Measurements from ENCODE around the gene GPC5.

GPC5 gene

DNA sequence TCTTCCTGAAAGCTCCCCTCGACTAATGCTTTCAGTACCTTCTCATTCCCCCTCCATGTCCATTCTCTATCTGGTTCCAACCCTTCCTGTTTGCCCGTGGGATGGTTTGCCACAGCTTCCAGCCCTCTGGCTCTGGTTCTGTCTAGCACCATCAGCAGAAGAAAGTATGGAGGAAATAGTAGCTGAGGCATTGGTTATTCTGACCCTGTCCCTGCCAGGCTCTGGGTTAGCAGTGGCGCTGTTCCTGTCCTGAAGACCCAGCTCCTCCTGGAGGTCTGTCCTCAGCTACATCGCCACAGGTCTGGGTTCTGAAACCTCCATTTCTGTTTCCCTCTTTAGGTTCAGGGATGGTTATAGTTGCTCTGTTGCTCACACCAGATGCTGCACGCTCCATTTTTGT is 1223.6 kb downstream of the GPC5 start:
- no peak for TF ChIP-seq TAF1 (IDR thresholded peaks at IDR 0.05; ENCODE audit: low read depth)
- TF ChIP-seq FOXM1 (IDR thresholded peaks at IDR 0.05; ENCODE audit: borderline replicate concordance, low read depth), result no peak
- no peak for TF ChIP-seq YY1 (IDR thresholded peaks at IDR 0.05; ENCODE audit: low read depth)
- TF ChIP-seq CEBPB (IDR thresholded peaks at IDR 0.05), result no peak
- TF ChIP-seq TCF12 (IDR thresholded peaks at IDR 0.05; ENCODE audit: low read depth), result no peak
- no peak for TF ChIP-seq CREB1 (IDR thresholded peaks at IDR 0.05; ENCODE audit: low read depth)
- TF ChIP-seq, protein P1, sequence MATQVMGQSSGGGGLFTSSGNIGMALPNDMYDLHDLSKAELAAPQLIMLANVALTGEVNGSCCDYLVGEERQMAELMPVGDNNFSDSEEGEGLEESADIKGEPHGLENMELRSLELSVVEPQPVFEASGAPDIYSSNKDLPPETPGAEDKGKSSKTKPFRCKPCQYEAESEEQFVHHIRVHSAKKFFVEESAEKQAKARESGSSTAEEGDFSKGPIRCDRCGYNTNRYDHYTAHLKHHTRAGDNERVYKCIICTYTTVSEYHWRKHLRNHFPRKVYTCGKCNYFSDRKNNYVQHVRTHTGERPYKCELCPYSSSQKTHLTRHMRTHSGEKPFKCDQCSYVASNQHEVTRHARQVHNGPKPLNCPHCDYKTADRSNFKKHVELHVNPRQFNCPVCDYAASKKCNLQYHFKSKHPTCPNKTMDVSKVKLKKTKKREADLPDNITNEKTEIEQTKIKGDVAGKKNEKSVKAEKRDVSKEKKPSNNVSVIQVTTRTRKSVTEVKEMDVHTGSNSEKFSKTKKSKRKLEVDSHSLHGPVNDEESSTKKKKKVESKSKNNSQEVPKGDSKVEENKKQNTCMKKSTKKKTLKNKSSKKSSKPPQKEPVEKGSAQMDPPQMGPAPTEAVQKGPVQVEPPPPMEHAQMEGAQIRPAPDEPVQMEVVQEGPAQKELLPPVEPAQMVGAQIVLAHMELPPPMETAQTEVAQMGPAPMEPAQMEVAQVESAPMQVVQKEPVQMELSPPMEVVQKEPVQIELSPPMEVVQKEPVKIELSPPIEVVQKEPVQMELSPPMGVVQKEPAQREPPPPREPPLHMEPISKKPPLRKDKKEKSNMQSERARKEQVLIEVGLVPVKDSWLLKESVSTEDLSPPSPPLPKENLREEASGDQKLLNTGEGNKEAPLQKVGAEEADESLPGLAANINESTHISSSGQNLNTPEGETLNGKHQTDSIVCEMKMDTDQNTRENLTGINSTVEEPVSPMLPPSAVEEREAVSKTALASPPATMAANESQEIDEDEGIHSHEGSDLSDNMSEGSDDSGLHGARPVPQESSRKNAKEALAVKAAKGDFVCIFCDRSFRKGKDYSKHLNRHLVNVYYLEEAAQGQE (IDR thresholded peaks at IDR 0.05; ENCODE audit: low read depth), result no peak
- TF ChIP-seq ZBTB7A (IDR thresholded peaks at IDR 0.05; ENCODE audit: low read depth), result no peak
- TF ChIP-seq RAD21 (IDR thresholded peaks at IDR 0.05; ENCODE audit: low read depth), result no peak

DNA sequence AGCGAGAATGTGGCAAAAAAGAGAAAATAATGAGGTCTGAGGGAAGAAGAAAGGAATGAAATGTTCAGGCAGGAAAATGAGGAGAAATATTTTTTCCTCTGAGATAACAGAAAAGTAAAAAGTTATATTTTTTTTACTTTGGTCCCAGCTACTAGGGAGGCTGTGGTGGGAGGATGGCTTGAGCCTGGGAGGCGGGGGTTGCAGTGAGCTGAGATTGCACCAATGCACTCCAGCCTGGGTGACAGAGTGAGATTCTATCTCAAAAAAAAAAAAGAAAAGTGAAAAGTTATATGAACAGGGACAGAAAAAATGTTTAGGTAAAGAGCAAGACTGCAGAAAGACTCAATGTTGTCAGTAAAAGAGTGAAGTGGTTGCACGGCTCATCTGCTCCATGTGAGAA is 1224.5 kb downstream of the GPC5 start:
- TF ChIP-seq CREB1 (IDR thresholded peaks at IDR 0.05; ENCODE audit: low read depth), result no peak
- no peak for TF ChIP-seq YY1 (IDR thresholded peaks at IDR 0.05; ENCODE audit: low read depth)
- TF ChIP-seq NFIC (IDR thresholded peaks at IDR 0.05), result no peak

DNA sequence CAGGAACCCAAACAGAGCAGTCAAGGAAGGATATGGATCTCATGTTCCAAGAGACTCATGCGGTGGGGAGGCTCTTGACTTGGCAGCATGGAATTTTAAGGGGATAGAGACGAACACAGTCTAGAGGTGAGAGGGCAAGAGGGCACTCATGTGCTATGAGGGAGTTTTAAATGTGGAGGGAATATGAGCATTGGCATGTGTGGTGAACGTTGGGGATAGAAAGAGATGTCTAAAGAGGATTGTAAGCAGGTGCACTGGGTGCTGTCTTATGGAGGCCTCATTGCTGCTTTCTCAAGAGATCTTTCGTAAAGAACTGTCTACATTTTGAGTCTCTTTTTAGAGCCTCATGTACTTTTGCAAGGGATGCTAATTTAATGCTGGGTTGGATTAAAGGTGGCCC is 1227.9 kb downstream of the GPC5 start:
- TF ChIP-seq, protein P2, sequence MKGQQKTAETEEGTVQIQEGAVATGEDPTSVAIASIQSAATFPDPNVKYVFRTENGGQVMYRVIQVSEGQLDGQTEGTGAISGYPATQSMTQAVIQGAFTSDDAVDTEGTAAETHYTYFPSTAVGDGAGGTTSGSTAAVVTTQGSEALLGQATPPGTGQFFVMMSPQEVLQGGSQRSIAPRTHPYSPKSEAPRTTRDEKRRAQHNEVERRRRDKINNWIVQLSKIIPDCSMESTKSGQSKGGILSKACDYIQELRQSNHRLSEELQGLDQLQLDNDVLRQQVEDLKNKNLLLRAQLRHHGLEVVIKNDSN (IDR thresholded peaks at IDR 0.05), result no peak

DNA sequence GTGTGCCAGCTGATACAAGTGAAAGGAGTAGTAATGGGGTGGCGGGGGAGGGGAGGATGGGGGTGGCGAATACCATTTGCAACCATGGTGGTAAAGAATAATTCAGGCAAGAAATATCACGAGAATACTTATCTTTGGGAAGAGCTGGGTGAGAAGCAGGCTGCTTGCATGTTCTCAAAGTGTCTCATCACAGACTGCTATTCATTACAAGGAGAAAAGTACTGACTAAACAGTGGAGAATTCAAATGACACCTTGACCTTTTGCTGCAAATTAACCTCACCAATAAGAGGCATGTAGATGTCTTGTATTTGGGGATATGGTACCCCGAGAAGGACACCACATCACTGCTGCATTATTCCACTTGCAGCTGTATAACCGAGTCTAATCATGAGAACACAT is 1242.5 kb downstream of the GPC5 start:
- TF ChIP-seq RAD21 (IDR thresholded peaks at IDR 0.05; ENCODE audit: low read depth) (no peak), EGR1 (IDR thresholded peaks at IDR 0.05) (no peak), TEAD4 (IDR thresholded peaks at IDR 0.05) (no peak), TCF12 (IDR thresholded peaks at IDR 0.05; ENCODE audit: low read depth) (no peak), FOXM1 (IDR thresholded peaks at IDR 0.05; ENCODE audit: borderline replicate concordance, low read depth) (no peak), TAF1 (IDR thresholded peaks at IDR 0.05; ENCODE audit: low read depth) (no peak), CEBPB (IDR thresholded peaks at IDR 0.05) (no peak), YY1 (IDR thresholded peaks at IDR 0.05; ENCODE audit: low read depth) (no peak), CREB1 (IDR thresholded peaks at IDR 0.05; ENCODE audit: low read depth) (no peak), EP300 (IDR thresholded peaks at IDR 0.05; ENCODE audit: borderline replicate concordance) (no peak)
- TF ChIP-seq, protein P1 (IDR thresholded peaks at IDR 0.05; ENCODE audit: low read depth), result no peak
- TF ChIP-seq, protein P2 (IDR thresholded peaks at IDR 0.05), result no peak
- TF ChIP-seq, protein P3, sequence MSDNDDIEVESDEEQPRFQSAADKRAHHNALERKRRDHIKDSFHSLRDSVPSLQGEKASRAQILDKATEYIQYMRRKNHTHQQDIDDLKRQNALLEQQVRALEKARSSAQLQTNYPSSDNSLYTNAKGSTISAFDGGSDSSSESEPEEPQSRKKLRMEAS (IDR thresholded peaks at IDR 0.05), result no peak

DNA sequence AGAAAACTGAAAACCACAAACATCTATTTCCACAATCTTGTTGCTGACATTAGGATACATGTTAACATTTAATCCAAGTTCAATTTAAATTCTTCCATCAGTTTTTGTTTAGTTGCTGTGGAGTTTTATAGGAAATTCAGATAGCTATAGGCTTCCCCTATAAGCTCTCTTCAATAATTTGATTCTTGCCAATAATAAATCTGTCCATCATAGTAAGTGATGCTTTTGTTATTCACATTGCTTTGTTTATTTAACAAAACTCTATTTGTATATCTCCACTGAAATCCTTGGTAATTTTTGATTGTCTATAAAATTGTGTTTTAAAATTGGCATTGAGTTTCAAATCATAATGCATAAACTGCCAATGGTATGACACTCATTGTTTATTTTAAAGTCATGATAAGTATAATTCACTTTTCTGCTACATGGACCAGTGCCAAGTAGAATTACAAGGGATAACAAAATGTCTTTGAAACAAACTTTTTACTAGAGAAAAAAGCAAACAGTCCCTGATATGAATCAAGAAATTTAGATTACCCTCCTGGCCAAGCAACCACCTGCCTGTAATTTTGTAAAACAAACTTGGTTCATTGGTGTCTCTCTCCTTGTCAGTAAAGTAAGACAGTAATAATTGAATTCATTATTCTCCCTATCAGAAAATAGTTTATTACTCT is 1250.9 kb downstream of the GPC5 start:
- no peak for TF ChIP-seq TCF12 (IDR thresholded peaks at IDR 0.05; ENCODE audit: low read depth)

DNA sequence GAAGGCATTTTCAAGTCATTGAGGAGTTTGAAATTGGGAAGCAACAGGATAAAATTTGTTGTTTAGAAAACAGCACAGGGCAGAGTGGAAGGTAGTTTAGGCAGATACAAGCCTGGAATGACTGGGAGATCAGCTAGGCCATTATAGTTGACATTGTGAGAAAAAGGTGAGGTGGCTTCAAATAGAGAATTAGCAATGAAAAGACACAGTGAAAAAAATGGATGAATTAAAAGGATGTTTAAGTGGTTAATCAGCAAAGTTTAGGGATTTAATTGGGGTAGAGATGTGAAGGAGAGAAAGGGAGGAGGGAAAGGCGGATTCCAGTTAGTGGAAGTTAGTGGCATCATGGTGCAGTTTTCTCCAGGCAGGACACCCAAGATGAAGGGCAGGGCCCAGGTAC is 1257.7 kb downstream of the GPC5 start:
- no peak for TF ChIP-seq NFIC (IDR thresholded peaks at IDR 0.05)
- no peak for TF ChIP-seq FOXM1 (IDR thresholded peaks at IDR 0.05; ENCODE audit: borderline replicate concordance, low read depth)
- no peak for TF ChIP-seq YY1 (IDR thresholded peaks at IDR 0.05; ENCODE audit: low read depth)
- no peak for TF ChIP-seq TAF1 (IDR thresholded peaks at IDR 0.05; ENCODE audit: low read depth)
- no peak for TF ChIP-seq CEBPB (IDR thresholded peaks at IDR 0.05)
- TF ChIP-seq EGR1 (IDR thresholded peaks at IDR 0.05), result no peak
- TF ChIP-seq TCF12 (IDR thresholded peaks at IDR 0.05; ENCODE audit: low read depth), result no peak
- TF ChIP-seq TEAD4 (IDR thresholded peaks at IDR 0.05), result no peak
- TF ChIP-seq ZBTB7A (IDR thresholded peaks at IDR 0.05; ENCODE audit: low read depth), result no peak
- TF ChIP-seq, protein P1 (IDR thresholded peaks at IDR 0.05; ENCODE audit: low read depth), result no peak
- TF ChIP-seq, protein P2 (IDR thresholded peaks at IDR 0.05), result no peak
- TF ChIP-seq, protein P3 (IDR thresholded peaks at IDR 0.05), result no peak
